ENCODE results near the gene CHRNB1.

GRCh38 chr17:7440113-7440833 lies 4.6 kb upstream of the CHRNB1 start:
- TF ChIP-seq CTCF (IDR thresholded peaks at IDR 0.05) (no peak), POLR2A (IDR thresholded peaks at IDR 0.05) (no peak)

Data from heart left ventricle (tissue), 13 donors.